HUDEP-2 (cell line): ENCODE results near the gene BAIAP2L1.

ENCODE experiments used
- DNase-seq, 76 experiments: peaks; one replicate each; lab custom pipeline; 2025; ENCODE audit not compliant: unreplicated experiment in 76 of 76; lab: John Stamatoyannopoulos, UW

The BAIAP2L1 gene

GRCh38 chr7:98297626-98298286 lies 103.1 kb downstream of the BAIAP2L1 start:
- no peak for DNase-seq

- DNase-seq: no peak
These were observed 104.1 kb downstream of the BAIAP2L1 start for GRCh38 chr7:98296833-98297232.

- DNase-seq: no peak
These were observed 105.3 kb downstream of the BAIAP2L1 start for GRCh38 chr7:98295467-98296192.

GRCh38 chr7:98294798-98295382 lies 106.0 kb downstream of the BAIAP2L1 start:
- DNase-seq: peak in 45 of 76 experiments; percentile 5 to 63 (median 26)

- DNase-seq: no peak
These were observed 106.6 kb downstream of the BAIAP2L1 start for GRCh38 chr7:98294326-98294725.

GRCh38 chr7:98293746-98294145 lies 107.1 kb downstream of the BAIAP2L1 start:
- no peak for DNase-seq

GRCh38 chr7:98293265-98293664 lies 107.6 kb downstream of the BAIAP2L1 start:
- DNase-seq: no peak

GRCh38 chr7:98291717-98292116 lies 109.2 kb downstream of the BAIAP2L1 start:
- no peak for DNase-seq

- DNase-seq: no peak
These were observed 111.5 kb downstream of the BAIAP2L1 start for GRCh38 chr7:98289333-98289875.

GRCh38 chr7:98288064-98288823 lies 112.6 kb downstream of the BAIAP2L1 start:
- no peak for DNase-seq

GRCh38 chr7:98287486-98287959 lies 113.4 kb downstream of the BAIAP2L1 start:
- no peak for DNase-seq

- DNase-seq: no peak
These were observed 114.0 kb downstream of the BAIAP2L1 start for GRCh38 chr7:98286701-98287485.

GRCh38 chr7:98286093-98286539 lies 114.8 kb downstream of the BAIAP2L1 start:
- DNase-seq: no peak

- DNase-seq: no peak
These were observed 115.5 kb downstream of the BAIAP2L1 start for GRCh38 chr7:98285157-98286092.

- no peak for DNase-seq
These were observed 116.4 kb downstream of the BAIAP2L1 start for GRCh38 chr7:98284335-98285036.

GRCh38 chr7:98283887-98284222 lies 117.0 kb downstream of the BAIAP2L1 start:
- DNase-seq: no peak

- DNase-seq: no peak
These were observed 117.6 kb downstream of the BAIAP2L1 start for GRCh38 chr7:98283127-98283886.

- no peak for DNase-seq
These were observed 118.2 kb downstream of the BAIAP2L1 start for GRCh38 chr7:98282703-98283102.
